Measurements from ENCODE around the gene ZNF609.
"Not testable (repeated sequence)": the region's sequence is repeated elsewhere in the genome, so short reads cannot be mapped to it uniquely, and the experiment has no call there.

Gene ZNF609

GRCh38 chr15:64589435-64590084 is 129.2 kb downstream of the ZNF609 start:
- no peak for DNase-seq

GRCh38 chr15:64592845-64593244 is 132.5 kb downstream of the ZNF609 start:
- not testable (repeated sequence) for DNase-seq

- DNase-seq = peak; percentile 98
Observed at GRCh38 chr15:64596701-64597476, 136.5 kb downstream of the ZNF609 start.

GRCh38 chr15:64597477-64597822 is 137.1 kb downstream of the ZNF609 start:
- DNase-seq = no peak

- no peak for DNase-seq
Observed at GRCh38 chr15:64599226-64599625, 138.8 kb downstream of the ZNF609 start.

GRCh38 chr15:64599716-64600115 is 139.3 kb downstream of the ZNF609 start:
- DNase-seq = no peak

- no peak for DNase-seq
Observed at GRCh38 chr15:64600794-64601193, 140.4 kb downstream of the ZNF609 start.

GRCh38 chr15:64604319-64604718 is 143.9 kb downstream of the ZNF609 start:
- no peak for DNase-seq

GRCh38 chr15:64607416-64607815 is 147.0 kb downstream of the ZNF609 start:
- DNase-seq = not testable (repeated sequence)

- DNase-seq = no peak
Observed at GRCh38 chr15:64610257-64610919, 150.0 kb downstream of the ZNF609 start.

- DNase-seq = no peak
Observed at GRCh38 chr15:64611085-64611725, 150.8 kb downstream of the ZNF609 start.

- DNase-seq = no peak
Observed at GRCh38 chr15:64614519-64614918, 154.1 kb downstream of the ZNF609 start.

- DNase-seq = no peak
Observed at GRCh38 chr15:64617727-64618126, 157.3 kb downstream of the ZNF609 start.

GRCh38 chr15:64618138-64618537 is 157.8 kb downstream of the ZNF609 start:
- DNase-seq = no peak

- DNase-seq = no peak
Observed at GRCh38 chr15:64618540-64618939, 158.2 kb downstream of the ZNF609 start.

- no peak for DNase-seq
Observed at GRCh38 chr15:64619880-64620839, 159.8 kb downstream of the ZNF609 start.

GRCh38 chr15:64621056-64621455 is 160.7 kb downstream of the ZNF609 start:
- DNase-seq = no peak

- no peak for DNase-seq
Observed at GRCh38 chr15:64622410-64623260, 162.3 kb downstream of the ZNF609 start.

- DNase-seq = no peak
Observed at GRCh38 chr15:64623347-64623996, 163.1 kb downstream of the ZNF609 start.

GRCh38 chr15:64624242-64624641 is 163.9 kb downstream of the ZNF609 start:
- no peak for DNase-seq

GRCh38 chr15:64629063-64629462 is 168.7 kb downstream of the ZNF609 start:
- DNase-seq = no peak
